Osteoblast (primary cell): ENCODE measurements around the gene ACAP2. TPM values are rescaled to one million over a fixed set of nuclear protein-coding genes. Genes with fewer than 3 reads are reported as not detected.
A peak's percentile ranks its signal among the peaks of the same experiment; 100 is the strongest.

Experiments used
- DNase-seq: peaks from one replicate; pipeline ENCODE4 v3.0.0; 2011; ENCODE audit warnings: low spot score, mixed read lengths; ENCODE audit not compliant: insufficient read length; ENCODE audit errors: missing footprints
- H2AFZ ChIP-seq: 2 replicates; pipeline ENCODE4 v1.6.0; 2011; ENCODE audit warnings: mild to moderate bottlenecking, low read length
- H3K27ac ChIP-seq: 2 replicates; pipeline ENCODE4 v1.5.1; 2011; ENCODE audit warnings: mild to moderate bottlenecking, low read depth, low read length, moderate library complexity
- H3K27me3 ChIP-seq: 2 replicates; pipeline ENCODE4 v1.6.0; 2012; ENCODE audit warnings: mild to moderate bottlenecking, control low read depth, inconsistent platforms, low read length, moderate library complexity; ENCODE audit not compliant: insufficient read depth
- H3K36me3 ChIP-seq: 2 replicates; pipeline ENCODE4 v1.5.1; 2011; ENCODE audit warnings: mild to moderate bottlenecking, low read length, control low read depth, moderate library complexity; ENCODE audit not compliant: insufficient read depth
- H3K4me1 ChIP-seq: 2 replicates; pipeline ENCODE4 v1.5.1; 2011; ENCODE audit warnings: mild to moderate bottlenecking, low read length, control low read depth, moderate library complexity; ENCODE audit not compliant: insufficient read depth
- H3K4me2 ChIP-seq: 2 replicates; pipeline ENCODE4 v1.6.0; 2011; ENCODE audit warnings: mild to moderate bottlenecking, low read length; ENCODE audit not compliant: insufficient read depth
- H3K4me3 ChIP-seq: fragments of 200-600 bp; sonication (generic); 3 replicates; pipeline ENCODE4 v1.5.1; 2012; ENCODE audit warnings: mild to moderate bottlenecking, low read length, inconsistent platforms; ENCODE audit not compliant: insufficient read depth
- H3K79me2 ChIP-seq: 2 replicates; pipeline ENCODE4 v1.6.0; 2012; ENCODE audit warnings: mild to moderate bottlenecking, low read length, control low read depth, inconsistent platforms; ENCODE audit not compliant: insufficient read depth
- H3K9me3 ChIP-seq: 2 replicates; pipeline ENCODE4 v1.5.1; 2011; ENCODE audit warnings: low read depth, low read length, control low read depth
- H4K20me1 ChIP-seq: 2 replicates; pipeline ENCODE4 v1.6.0; 2012; ENCODE audit warnings: mild to moderate bottlenecking, low read length, control low read depth; ENCODE audit not compliant: insufficient read depth
- total RNA-seq: library from RNA; depleted of rRNA; stranded (reverse); fragments of >200 nt; gene quantifications from 2 replicates; pipeline ENCODE4 v1.2.3, GENCODE V29; 2012
- TF ChIP-seq, protein P1 (sequence below): IDR thresholded peaks from 2 replicates; pipeline ENCODE4 v1.5.1; 2011; ENCODE audit warnings: mild to moderate bottlenecking, low read depth, low read length, moderate library complexity; ENCODE audit errors: extremely low read depth

Gene ACAP2
- total RNA-seq, 1 donor: 121 TPM

DNA sequence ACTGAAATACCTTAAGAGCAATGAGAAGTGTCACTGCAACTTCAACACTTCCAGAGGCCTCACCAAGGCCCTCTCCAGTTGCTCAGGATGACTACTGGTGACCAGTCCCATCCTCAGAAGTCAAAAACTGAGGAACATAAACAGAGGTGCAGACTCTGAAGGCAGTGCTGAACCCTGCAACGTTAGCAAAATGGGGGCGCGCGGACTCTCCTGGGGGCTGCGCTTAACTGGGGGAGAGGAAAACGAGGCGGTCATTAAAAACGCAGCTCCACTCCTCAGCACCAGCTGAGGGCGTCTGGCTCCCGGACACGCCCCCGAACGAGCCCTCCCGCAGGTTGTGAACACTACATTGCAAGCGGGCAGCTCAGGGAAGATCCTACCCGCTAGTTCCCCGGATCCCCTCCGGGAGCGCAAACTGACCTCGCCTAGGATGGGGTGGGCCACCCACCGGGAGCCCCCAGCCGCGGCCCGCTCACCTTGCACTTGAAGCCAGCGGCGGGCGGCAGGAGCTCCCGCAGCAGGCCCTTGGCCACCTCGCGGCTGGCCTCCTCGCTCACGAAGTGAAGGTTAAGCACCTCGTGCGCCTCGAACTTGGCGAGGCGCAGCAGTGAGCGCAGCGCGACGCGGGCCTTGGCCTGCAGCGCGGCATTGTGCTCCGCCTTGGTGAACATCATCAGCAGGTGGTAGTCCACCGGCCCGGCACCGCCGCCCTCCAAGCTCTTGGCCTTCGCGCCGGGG is 172.6 kb downstream of the ACAP2 start:
- Histone ChIP-seq H3K79me2 (peaks cover 30% of the 10 kb centered on the region), H3K4me3 (peak overlapping the region; percentile 86), H2AFZ (peak overlapping the region; percentile 88), H3K36me3 (peaks cover 3% of the 10 kb centered on the region), H3K9me3 (no peaks in the 10 kb centered on the region), H3K4me2 (peak overlapping the region; percentile 98), H3K27me3 (no peaks in the 10 kb centered on the region), H4K20me1 (peaks cover 9% of the 10 kb centered on the region), H3K27ac (peak overlapping the region; percentile 71), H3K4me1 (peaks cover 15% of the 10 kb centered on the region)
- TF ChIP-seq, protein P1, sequence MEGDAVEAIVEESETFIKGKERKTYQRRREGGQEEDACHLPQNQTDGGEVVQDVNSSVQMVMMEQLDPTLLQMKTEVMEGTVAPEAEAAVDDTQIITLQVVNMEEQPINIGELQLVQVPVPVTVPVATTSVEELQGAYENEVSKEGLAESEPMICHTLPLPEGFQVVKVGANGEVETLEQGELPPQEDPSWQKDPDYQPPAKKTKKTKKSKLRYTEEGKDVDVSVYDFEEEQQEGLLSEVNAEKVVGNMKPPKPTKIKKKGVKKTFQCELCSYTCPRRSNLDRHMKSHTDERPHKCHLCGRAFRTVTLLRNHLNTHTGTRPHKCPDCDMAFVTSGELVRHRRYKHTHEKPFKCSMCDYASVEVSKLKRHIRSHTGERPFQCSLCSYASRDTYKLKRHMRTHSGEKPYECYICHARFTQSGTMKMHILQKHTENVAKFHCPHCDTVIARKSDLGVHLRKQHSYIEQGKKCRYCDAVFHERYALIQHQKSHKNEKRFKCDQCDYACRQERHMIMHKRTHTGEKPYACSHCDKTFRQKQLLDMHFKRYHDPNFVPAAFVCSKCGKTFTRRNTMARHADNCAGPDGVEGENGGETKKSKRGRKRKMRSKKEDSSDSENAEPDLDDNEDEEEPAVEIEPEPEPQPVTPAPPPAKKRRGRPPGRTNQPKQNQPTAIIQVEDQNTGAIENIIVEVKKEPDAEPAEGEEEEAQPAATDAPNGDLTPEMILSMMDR: no peak
- DNase-seq: peak; percentile 90

- TF ChIP-seq, protein P1: no peak
- Histone ChIP-seq H3K27me3 (no peaks in the 10 kb centered on the region), H3K4me1 (peaks cover 15% of the 10 kb centered on the region), H3K79me2 (peaks cover 32% of the 10 kb centered on the region), H4K20me1 (peaks cover 9% of the 10 kb centered on the region), H3K27ac (no peak overlapping the region), H3K4me2 (peak overlapping the region; percentile 98), H3K4me3 (peak overlapping the region; percentile 86), H2AFZ (peak overlapping the region; percentile 88), H3K9me3 (no peaks in the 10 kb centered on the region), H3K36me3 (peaks cover 3% of the 10 kb centered on the region)
- DNase-seq: no peak
These were observed 173.3 kb downstream of the ACAP2 start for GRCh38 chr3:195269375-195270078.

- H3K27me3 ChIP-seq: no peaks in the 10 kb centered on the region
- H4K20me1 ChIP-seq: peaks cover 9% of the 10 kb centered on the region
- H3K9me3 ChIP-seq: no peaks in the 10 kb centered on the region
- no peak overlapping the region for H3K27ac ChIP-seq
- no peak overlapping the region for H3K4me2 ChIP-seq
- TF ChIP-seq, protein P1: no peak
- peaks cover 38% of the 10 kb centered on the region for H3K79me2 ChIP-seq
- H3K36me3 ChIP-seq: peaks cover 3% of the 10 kb centered on the region
- H3K4me3 ChIP-seq: no peak overlapping the region
- no peak overlapping the region for H2AFZ ChIP-seq
- no peak for DNase-seq
- H3K4me1 ChIP-seq: peaks cover 15% of the 10 kb centered on the region
These were observed 174.1 kb downstream of the ACAP2 start for GRCh38 chr3:195268576-195269309.
